CD4-positive, alpha-beta T cell treated with Interleukin-15 for 1 hour (primary cell): Measurements from ENCODE around the gene DHRS7.

ENCODE experiments used
- DNase-seq: peaks from one replicate; pipeline ENCODE4 v3.0.0-alpha.2; 2020

Gene DHRS7

GRCh38 chr14:60184146-60184904 is 19.1 kb upstream of the DHRS7 start:
- no peak for DNase-seq

- no peak for DNase-seq
Observed at GRCh38 chr14:60183741-60184140, 18.5 kb upstream of the DHRS7 start.

DNA sequence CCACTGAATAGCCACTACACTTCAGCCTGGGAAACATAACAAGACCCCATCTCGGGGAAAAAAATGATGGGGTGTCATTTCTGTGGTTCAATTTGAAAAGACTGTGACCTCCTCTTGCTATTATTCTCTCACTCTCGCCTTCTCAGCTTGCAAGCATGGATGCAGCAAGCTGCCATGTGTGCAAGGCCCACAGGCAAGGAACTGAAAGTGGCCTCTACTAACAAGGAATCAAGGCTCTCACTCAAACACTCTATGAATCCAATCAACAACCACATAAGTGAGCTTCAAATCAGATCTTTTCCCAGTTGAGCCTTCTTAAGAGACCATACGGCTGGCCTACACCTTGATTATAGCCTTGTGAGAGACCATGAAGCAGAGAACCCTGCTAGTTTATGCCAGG is 17.9 kb upstream of the DHRS7 start:
- DNase-seq, result no peak

DNA sequence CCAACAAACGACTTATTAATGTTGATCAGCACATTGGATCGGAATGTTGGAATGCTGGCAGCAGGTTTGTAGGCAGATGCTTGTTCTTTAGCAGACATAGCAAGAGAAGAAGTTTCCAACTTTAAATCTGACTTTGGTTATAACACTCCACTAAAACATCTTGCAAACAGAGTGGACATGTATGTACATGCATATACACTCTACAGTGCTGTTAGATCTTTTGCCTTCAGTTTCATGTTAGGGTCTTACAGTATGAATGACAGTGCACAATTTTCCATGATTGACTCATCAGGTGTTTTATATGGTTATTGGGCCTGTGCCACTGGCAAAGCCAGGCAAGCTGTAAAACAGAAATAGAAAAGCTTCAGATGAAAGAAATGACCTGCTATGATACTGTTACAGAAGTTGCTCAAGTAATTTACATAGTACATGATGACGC is 14.3 kb upstream of the DHRS7 start:
- no peak for DNase-seq

GRCh38 chr14:60178820-60179219 is 13.6 kb upstream of the DHRS7 start:
- DNase-seq, result no peak

DNA sequence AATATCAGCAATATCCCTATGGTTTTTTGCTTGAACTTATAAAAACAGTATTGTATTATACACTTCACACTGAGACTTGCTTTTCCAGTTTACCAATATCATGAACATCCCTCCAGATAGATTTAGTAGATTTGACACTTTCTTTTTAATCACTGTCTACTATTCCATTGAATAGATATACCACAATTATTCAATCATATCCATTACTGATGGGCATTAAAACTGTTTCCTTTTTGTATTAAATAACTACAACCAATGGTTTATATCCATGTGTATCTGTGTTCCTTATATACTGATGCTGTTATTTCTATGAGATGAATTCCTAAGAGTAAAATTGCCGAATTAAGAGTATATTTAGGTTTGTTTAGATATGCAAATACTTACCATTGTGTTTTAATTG is 13.0 kb upstream of the DHRS7 start:
- DNase-seq, result no peak

DNA sequence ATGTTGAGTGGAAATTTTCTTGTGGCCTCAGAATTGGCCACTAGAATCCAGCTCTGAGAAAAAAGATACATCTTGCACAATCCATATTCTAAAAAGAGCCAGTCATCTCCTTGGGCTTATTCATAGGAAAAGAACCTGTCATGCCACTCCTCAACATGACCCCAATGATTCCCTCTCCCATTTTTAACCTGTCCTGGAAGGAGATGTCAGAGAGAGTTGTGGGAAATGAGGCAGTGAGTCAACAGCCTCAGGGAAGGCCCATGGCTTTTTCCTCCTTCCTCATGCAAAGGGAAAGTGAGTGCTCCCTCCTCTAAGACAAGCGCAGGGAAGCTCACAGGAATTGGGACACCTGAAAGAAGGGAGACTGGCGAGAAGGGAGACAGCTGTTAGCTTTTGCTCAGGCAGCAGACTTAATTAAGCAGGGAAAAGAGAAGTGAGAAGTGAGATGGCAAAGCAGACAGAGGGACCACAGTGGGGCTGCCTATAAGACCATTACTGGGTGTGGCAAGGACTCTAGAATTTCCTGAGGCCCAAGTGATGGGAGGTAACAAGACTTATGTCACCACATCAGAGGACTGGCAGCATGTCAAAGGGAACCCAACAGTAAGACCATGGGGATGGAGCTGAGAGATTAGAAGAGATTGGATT is 10.2 kb upstream of the DHRS7 start:
- no peak for DNase-seq

- no peak for DNase-seq
Observed at GRCh38 chr14:60174352-60175254, 9.4 kb upstream of the DHRS7 start.

DNA sequence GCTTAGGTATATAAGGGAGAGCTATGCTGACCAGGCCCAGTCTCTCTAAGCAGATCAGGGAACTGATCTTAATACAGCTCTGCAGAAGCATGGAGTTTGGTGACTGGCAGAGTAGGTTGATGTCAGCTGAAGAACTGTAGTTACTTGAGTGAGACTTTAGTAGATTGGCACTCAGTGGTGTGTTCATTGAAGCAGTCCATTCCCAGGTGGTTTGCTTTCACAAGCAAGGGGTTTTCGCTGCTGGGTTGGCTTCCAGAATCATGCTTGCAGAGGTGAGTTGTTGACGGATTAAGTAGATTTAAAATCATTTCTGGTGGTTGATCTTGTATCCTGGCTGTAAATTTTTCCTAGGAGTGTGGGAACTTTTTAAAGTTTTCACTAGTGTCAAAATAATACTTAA is 6.5 kb upstream of the DHRS7 start:
- DNase-seq, result no peak

- DNase-seq, result no peak
Observed at GRCh38 chr14:60170948-60171347, 5.8 kb upstream of the DHRS7 start.

DNA sequence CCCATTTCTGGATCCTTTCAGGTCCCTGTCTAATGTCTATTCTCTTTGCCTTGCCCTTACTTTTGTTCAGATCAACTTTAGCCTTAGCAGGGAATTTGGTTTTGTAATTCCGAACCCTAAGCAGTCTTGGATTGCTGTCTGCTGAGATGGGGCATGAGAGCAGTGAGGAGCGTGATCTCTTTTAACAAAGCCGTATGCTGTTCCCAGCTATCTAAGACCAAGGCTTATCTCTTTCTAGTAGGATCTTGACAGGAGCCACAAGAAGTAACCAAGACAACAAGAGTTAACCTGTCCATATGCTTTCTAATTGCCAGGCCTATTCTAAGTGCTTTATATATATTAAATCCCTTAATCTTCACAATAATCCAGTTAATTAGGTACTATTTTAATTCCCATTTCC is 4.5 kb upstream of the DHRS7 start:
- DNase-seq, result no peak

- no peak for DNase-seq
Observed at GRCh38 chr14:60166142-60166541, 944 bp upstream of the DHRS7 start.

GRCh38 chr14:60165547-60165876 is 314 bp upstream of the DHRS7 start:
- no peak for DNase-seq

GRCh38 chr14:60164404-60164711 is 840 bp downstream of the DHRS7 start:
- DNase-seq, result no peak

- DNase-seq, result no peak
Observed at GRCh38 chr14:60163693-60164092, 1.5 kb downstream of the DHRS7 start.

- peak; percentile 20 for DNase-seq
Observed at GRCh38 chr14:60161196-60162107, 3.7 kb downstream of the DHRS7 start.

- no peak for DNase-seq
Observed at GRCh38 chr14:60160422-60160821, 4.8 kb downstream of the DHRS7 start.

GRCh38 chr14:60154671-60155070 is 10.5 kb downstream of the DHRS7 start:
- no peak for DNase-seq

- DNase-seq, result no peak
Observed at GRCh38 chr14:60153991-60154390, 11.2 kb downstream of the DHRS7 start.

DNA sequence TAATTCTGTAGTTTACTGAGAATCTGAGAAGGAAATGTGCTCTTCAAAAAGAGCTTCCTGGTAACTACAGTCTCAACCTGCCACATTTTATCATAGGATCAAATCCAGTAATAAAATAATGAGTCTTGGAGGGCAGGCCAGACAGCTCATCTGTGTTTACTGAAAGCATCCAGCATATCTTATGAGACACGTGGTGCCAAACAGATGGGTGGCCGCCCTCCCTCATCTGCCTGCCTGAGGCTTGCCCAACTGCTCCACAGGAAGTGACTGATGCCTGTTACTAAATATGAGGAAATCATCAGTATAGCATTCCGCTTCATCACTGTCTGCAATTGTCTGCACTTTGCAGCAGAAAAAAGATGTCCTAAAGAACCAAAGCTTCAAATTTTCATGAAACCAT is 13.5 kb downstream of the DHRS7 start:
- DNase-seq, result peak; percentile 81

- no peak for DNase-seq
Observed at GRCh38 chr14:60134702-60135101, 30.5 kb downstream of the DHRS7 start.

GRCh38 chr14:60133487-60133886 is 31.7 kb downstream of the DHRS7 start:
- no peak for DNase-seq

DNA sequence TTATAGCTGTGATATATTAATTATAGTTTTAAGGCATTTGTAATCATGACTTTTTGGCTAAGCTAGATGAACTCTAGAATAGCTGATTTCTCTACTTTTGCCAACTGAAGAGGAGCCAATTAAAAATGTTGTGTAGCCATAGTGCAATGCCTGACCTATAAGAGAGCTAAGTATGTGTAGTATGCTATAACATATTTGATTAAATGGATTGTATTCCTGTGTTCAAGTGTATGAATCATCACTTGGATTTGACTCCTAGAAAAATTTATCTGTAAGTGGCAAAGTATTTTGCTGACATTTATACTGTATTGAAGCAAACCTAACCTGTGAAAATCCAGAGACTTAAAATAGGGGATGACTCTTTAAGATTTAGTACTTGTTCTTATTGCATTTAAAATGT is 39.3 kb downstream of the DHRS7 start:
- no peak for DNase-seq
